AG08395 (cell line): ENCODE data around the gene THAP8.

Source experiments
- DNase-seq: peaks from one replicate; pipeline ENCODE4 v3.0.0; 2012; ENCODE audit warnings: mixed read lengths, low spot score

The THAP8 gene

GRCh38 chr19:35993923-35994598, 60.0 kb downstream of the THAP8 start:
- no peak for DNase-seq

GRCh38 chr19:35992907-35993765, 60.9 kb downstream of the THAP8 start:
- no peak for DNase-seq

- peak; percentile 31 for DNase-seq
These were observed 62.2 kb downstream of the THAP8 start for GRCh38 chr19:35991731-35992450.

GRCh38 chr19:35990771-35991730, 63.0 kb downstream of the THAP8 start:
- DNase-seq = no peak

GRCh38 chr19:35990156-35990555, 63.9 kb downstream of the THAP8 start:
- DNase-seq = no peak

- DNase-seq = no peak
These were observed 65.3 kb downstream of the THAP8 start for GRCh38 chr19:35988824-35989223.

- no peak for DNase-seq
These were observed 66.6 kb downstream of the THAP8 start for GRCh38 chr19:35987571-35987896.

- DNase-seq = no peak
These were observed 67.2 kb downstream of the THAP8 start for GRCh38 chr19:35986664-35987570.

GRCh38 chr19:35986111-35986510, 68.0 kb downstream of the THAP8 start:
- DNase-seq = no peak
